Measurements from ENCODE around the gene DCTN4.
"Not testable (repeated sequence)": the region's sequence is repeated elsewhere in the genome, so short reads cannot be mapped to it uniquely, and the experiment has no call there.

Gene DCTN4

DNA sequence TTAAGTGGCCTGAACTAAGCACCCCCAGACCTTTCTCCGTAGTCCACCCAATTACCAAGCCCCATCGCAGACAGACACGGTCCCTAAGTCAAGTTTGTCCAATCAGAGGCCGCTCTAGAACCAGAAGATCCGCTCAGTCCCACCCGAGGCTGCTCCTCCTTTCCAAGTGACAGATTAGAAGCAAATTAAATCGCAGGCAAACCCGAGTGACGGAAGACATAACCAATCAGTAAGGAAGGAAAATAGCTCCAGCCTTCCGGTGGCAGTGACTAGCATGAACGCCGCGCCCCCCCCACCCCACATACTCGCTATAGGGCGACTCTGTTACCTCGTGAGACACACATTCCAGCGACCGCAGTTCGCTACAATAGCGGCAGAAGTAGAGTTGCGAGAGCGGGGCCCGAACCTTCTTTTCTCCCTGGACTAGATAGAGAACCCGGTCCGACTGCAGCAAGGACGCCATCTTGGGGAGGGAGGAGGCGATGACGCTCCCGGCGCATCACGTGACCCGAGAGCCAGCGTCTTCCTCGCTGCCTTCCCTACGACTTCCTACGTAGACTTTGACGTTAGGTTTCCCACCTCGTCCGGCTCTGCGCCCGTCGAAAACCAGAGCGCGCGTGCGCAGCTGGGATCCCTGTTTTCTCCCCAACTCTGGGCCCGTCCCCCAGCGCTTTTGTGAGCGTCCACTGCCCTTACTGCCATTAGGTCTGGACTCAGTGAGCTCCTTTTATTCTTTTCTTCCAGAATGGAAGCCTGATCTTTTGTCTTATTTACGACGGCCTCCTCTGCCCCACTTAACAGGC lies at the start of gene DCTN4:
Gene DCTN4, minus strand, starts transcription at position 487 of the 803 bp plus-strand sequence. Its CDS starts 24 bp downstream, at position 463.
- peak; percentile 88 for DNase-seq

DNA sequence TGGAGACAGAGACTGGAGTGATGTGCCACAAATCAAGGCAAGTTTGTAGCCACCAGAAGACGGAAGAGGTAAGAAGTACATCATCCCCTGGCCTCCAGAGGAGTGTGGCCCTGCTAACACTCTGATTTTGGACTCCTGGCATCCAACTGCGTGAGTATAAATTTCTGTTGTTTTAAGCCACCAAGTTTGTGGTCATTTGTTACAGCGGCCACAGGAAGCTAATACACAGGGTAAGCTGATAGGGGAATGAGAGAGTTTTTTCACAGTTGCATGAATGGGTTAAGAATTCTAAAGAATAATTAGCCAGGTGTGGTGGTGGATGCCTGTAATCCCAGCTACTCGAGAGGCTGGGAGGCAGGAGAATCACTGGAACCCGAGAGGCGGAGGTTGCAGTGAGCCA lies 45.6 kb upstream of the DCTN4 start:
- DNase-seq, result no peak

DNA sequence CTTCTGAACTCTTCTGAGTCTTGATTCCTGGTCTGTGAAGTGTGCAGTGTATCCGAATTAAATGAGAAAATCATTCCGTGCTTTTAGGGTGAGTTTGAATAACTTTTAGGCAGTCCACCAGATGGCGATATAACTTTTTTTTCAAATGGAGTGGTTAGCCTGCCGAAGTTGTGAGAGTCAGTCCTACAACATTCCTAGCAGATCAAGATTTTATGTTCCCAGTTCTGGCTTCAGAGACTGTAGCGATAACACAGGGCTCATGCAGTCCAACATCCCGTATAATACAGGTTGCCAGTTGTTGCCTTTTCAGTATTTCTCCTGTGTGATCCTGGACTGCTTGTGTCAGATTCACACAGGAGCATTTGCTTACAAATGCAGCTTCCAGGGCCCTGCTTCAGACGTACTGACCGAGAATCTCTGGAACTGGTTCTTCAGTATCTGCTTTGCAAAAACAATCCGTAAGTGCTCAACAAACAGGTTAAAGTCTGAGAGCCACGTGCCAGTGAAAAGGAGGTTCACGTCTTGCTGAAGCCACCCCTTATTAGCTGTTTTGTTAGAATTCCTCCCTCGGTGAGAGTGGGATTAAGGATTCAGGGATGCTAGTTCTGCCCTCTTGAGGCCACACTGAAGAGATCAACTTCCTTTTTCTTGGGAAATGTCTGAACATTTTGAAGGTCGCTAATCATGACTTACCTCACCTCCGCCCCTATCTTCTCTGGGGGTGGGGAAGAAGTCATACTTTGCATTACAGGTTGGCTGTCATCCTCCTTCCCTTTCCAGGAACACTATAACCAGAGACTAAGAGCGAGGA lies 42.5 kb upstream of the DCTN4 start:
- DNase-seq, result peak; percentile 1

DNA sequence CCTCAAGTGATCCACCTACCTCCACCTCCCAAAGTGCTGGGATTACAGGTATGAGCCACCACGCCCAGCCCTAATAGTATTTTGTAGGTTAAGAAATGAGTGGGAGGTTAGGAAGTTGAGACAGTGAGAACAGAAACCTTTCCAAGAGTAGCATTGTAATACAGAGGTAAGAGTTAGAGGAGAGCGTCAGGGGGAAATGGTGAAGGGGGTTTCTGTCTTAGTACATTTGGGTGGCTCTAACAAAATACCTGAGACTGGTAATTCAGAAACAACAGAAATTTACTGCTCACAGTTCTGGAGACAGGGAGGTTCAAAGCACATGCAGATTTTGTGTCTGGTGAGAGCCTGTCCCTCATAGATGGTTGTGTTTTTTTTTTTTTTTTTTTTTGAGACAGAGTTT lies 38.6 kb upstream of the DCTN4 start:
- no peak for DNase-seq

DNA sequence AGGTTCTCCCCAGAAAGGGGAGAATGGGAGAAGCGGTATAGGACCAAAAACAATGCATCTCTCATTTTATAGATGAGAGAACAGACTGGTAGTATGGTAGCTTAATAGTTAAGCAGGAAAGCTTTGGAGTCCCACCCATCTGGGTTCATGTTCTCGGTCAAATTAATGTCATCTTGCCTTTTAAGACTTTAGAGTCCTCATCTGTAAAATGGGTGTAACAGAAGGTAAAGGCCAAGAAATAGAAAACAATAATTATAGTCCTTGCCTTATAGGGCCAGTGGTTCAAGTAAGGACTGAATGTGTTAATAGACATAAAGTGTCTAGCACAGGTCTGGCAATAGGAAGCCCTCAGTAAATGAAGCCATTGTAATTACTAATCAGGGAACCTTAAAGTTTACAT lies 36.1 kb upstream of the DCTN4 start:
- DNase-seq, result no peak

DNA sequence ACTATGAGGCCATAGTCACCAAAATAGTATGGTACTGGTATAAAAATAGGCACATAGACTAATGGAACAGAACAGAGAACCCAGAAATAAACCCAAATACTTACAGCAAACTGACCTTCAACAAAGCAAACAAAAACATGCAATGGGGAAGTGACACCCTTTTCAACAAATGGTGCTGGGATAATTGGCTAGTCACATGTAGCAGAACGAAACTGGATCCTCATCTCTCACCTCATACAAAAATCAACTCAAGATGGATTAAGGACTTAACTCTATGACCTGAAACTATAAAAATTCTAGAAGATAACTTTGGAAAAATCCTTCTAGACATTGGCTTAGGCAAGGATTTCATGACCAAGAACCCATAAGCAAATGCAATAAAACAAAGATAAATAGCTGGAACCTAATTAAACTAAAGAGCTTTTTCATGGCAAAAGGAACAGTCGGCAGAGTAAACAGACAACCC lies 34.6 kb upstream of the DCTN4 start:
- not testable (repeated sequence) for DNase-seq

DNA sequence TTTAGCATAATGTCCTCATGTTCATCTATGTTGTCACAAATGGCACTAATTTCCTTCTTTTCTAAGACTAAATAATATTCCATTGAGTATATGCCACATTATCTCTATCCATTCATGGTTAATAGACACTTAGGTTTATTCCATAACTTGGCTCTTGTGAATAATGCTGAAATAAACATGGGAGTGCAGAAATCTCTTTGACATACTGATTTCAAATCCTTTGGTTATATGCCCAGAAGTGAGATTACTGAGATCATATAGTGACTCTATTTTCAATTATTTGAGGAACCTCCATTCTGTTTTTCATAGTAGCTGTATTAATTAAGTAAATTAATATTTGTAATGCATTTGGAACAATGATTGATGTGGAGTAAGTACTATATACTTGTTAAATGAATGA lies 32.7 kb upstream of the DCTN4 start:
- DNase-seq, result no peak

DNA sequence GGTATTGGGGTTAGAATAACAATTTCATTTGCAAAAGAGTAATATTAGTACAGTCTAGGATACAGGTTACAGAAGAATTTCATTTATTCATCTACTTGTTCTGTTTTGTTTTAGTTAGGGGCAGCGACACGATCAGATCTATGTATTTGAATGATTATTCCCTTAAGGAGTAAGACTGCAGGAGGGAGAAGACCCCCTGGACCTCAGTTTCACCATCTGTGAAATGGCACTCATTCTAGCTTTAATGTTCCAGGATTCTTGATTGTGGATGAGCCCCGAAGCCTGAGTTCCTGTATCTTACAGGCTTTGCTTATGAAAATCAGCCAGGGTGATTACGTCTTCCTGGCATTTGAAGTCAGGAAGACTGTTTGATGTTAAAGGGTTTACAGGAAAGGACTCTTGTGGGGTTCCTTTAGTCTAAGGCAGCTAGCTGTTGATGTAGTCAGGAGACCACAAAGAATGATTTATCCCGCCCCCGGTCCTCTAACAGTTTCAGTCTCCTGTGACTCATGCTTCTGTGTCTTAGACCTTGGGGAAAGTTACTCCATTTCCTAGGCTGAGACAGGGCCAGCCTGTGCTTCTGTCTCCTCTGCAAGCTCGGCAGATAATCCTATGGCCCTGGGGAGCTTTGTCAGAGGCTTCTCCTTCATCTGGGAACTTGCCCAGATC lies 31.3 kb upstream of the DCTN4 start:
- no peak for DNase-seq

DNA sequence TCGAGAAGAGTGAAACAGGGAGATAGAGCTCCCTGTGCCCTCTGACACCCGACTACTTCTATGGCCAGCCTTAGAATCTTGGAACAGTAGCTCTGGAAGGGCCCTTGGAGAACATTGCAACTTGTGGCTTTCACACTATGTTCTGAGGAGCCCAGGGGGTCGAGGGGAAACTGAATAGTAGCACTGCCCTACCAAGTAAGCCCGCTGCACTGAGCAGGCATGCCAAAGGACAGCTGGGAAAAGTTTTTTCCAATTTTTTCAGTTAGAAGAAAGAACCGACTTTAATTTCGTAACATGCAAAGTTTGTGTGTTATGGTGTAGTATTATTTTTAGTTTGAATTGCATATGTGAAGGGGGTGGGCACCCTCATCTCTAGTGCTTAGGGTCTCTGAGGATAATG lies 30.6 kb upstream of the DCTN4 start:
- DNase-seq, result no peak

DNA sequence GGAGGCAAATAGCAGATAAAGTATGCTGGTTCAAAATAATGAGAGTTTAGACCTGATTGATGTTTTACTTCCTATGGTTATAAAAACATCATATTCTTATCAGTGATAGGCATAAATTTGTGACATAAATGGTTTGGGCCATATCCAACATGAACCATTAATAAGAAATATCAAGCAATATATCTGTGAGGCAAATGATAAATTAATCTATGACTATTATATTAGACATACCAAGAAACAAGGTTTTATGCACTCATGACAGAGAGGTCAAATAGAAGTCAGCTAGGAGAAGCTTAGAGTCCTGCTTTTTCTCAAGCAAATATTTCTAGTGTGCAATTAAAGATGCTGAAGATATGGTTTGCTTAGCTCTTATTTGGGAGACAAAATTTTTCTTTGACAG lies 30.2 kb upstream of the DCTN4 start:
- no peak for DNase-seq

DNA sequence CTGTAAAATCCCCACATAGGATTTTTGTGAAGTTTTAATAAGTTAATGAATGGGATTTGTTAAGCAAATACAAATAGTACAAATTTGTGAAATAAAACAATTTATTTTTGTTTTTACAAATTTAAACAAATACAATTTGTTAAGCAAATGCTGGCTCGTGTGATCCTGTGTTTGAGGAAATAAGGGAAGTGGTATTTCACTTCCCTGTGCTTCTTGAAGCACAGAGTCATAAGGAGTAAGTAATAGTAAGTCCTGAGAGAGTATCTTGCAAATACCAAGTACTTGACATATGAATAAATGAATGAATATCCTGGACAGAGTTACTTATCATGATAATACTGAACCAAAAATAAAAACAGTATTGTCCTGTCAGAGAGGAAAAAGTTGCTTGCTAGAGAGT lies 28.8 kb upstream of the DCTN4 start:
- DNase-seq, result no peak

DNA sequence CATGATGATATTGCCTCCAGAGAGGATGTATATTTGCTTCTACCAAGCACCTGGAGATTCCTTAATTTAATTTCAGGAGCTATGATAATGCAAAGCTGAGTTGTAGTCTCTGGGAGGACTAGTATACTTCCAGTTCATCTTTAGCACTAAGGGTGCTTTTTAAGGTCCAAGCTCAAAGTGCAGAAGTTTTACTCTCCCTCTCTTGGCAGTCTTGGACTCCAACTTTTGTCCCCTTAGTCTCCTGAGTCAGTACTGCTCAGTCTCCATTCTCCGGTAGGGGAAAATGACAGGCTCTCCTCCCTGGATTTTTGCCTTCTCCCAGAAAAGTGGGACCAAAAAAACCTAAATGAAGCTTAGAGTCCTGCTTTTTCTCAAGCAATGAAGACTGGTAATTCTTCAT lies 28.1 kb upstream of the DCTN4 start:
- DNase-seq, result no peak

DNA sequence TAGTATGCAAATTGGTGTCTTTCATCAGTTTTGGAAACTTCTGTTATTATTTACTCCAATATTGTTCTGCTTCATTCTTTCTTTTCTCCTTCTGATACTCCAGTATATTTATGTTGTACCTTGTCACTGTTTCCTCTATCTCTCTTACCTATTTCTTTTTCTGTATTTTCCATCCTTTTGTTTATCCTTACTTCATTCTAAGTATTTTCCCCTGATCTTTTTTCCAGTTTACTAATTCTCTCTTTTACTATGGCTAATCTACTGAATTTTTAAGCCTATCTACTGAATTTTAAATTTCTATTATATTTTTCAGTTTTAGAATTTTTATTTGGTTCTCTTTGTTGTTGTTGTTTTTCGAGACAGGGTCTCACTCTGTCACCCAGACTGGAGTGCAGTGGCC lies 27.1 kb upstream of the DCTN4 start:
- no peak for DNase-seq

DNA sequence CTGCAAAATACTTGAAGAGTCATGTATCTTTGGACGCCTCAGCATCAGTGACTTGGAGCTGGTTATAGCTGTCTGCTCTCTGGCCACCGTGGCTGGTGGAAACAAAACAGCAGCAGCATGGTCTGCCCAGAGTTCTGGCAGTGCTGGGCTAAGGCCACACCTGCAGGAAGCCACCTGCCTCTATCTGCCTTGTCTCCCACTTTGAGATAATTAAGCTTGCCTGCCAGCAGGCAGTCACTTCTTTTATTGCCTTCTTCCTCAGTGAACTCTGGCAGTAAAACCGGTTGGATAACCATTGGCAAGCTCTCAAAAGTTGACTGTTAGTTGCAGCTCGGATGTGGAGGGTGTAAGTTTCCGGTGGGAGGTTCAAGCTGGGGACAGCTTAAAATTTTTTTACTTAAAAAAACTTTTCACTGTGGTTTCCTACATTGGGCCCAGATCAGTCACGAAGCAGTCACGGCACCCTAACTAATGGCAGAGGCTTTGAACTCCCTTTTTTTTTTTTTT lies 24.7 kb upstream of the DCTN4 start:
- DNase-seq, result peak; percentile 59

DNA sequence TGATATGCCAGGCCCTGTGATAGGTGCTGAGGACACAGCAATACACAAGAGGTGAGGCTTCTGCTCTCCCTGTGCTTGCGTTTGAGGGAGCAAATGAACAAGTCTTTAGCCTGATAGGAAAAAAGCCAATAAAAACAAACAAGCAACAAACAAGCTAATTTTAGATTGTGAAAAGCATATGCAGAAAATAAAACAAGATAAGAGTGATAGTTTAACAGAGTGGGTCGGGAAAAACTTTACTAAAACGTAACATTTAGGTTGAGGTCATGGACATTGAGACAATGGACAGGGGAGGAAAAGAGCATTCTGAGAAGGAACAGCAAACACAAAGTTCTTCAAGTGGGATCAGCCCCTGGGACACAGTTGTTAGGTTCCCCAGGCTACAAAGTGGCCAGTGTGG lies 24.0 kb upstream of the DCTN4 start:
- DNase-seq, result no peak

DNA sequence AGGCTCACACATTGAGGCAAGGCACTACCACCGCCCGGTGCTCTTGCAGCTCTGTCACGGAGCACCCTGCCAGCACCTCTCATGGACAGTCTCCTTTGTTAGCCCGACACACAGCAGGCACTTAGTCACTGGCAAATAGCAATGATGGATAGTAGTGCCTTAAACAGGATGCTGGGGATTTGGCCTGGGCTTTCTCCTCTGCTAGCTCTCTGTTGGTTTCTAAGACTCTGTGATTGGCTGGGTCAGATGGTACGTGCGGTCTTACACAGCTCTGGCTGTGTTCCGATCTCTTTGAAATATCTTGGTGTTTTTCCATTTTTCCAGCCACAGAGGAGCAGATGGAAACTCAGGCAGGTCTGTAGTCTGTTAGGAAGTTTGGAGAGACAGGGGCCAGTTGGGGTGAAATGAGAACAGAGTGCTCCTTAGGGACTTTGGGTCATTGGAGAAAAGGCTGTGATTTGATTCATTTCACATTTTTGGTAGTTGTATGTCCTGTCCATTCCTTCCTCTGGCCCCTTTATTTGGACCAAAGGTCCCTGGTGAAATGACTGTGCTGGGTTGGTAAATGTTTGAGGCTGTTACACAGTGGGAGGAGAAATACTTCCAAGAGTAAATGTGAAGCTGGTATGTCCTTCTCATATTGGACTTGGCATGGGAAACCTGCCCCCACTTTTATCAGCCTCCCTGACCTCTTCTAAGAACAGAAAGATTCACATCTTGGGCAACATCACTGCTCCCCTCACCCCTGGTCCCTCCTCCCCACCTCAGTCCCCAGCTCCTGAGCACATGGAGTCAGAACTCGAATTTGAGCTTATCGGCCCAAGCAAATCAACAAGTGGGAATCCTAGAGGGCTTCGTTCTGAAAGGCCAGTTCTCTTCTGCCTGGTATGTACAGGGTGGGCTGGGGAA lies 23.1 kb upstream of the DCTN4 start:
- DNase-seq, result no peak

DNA sequence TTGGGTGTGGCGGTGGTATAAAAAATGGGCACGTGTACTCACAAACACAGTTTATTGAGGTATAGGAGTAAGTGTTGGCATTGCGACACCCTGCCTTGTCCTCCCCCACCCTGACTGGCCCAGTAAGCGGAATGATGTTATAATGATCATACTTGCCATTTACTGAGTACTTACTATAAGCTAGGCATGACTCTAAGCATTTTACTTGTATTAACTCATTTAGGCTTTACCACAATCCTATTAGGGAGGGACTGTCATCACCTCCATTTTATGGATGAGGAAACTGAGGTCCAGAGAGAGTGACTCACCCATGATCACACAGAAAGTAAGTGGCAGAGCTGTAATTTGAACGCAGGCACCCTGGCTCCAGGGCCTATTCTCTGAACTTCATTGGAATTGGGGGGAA lies 22.0 kb upstream of the DCTN4 start:
- DNase-seq, result no peak

DNA sequence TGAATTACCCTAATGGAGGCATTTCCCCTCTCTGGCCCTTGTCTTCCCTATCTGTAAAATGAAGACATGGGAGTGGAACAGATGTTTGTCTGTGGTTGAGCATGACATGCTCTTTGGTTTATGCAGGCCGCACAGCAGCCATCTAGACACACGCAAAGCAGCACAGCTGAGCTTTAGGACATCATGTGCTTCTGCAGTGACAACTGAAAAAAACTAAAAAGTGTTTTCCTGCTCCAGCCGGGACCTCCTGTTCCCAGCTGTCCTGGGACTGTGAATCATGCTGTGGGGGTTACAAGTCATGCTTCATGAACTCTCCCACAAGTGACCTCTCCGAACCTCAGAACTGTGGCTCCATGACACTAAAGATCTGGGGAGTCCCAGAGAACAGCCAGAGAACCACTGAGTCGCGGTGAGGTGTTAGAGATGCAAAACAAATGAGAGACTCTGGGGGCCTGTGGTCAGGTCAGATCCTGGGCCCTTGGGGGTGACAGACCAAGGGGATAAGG lies 21.4 kb upstream of the DCTN4 start:
- DNase-seq, result no peak

DNA sequence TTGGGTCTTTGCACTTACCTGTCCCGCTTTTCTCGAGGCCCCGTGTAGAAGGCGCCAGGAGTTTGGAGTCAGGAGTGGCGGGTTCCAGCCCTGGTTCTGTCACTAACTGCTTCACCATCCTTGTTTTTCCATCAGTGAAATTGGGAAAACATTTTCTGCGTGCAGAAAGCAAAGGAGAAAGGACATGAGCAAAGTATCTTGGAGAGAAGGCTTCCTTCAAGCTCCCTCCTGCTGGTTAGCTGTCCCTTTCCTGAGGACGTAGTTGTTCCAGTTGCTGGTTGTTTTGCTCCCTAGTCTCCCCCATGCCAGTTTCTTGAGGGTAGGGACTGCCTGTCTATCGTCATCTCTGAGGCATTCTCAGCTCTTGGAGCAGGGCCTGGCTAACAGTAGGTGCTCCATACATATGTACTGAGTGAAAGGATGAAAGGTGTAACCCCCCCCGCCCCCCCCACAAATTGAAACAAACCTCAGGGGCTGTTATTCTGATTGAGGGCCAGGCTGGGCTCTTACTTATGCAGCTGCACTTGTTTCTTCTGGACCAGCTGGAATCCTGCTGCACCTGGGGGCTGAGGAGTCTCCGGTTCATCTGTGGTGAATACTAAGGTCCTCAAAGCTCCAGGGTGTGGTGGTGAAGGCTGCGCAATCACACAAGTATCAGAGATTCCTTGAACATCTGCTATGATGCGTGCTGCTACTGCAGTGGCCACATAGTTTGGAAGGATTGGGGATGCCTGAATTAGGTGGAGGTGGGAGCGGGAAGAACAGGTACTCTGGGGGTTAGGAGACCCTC lies 20.8 kb upstream of the DCTN4 start:
- no peak for DNase-seq

DNA sequence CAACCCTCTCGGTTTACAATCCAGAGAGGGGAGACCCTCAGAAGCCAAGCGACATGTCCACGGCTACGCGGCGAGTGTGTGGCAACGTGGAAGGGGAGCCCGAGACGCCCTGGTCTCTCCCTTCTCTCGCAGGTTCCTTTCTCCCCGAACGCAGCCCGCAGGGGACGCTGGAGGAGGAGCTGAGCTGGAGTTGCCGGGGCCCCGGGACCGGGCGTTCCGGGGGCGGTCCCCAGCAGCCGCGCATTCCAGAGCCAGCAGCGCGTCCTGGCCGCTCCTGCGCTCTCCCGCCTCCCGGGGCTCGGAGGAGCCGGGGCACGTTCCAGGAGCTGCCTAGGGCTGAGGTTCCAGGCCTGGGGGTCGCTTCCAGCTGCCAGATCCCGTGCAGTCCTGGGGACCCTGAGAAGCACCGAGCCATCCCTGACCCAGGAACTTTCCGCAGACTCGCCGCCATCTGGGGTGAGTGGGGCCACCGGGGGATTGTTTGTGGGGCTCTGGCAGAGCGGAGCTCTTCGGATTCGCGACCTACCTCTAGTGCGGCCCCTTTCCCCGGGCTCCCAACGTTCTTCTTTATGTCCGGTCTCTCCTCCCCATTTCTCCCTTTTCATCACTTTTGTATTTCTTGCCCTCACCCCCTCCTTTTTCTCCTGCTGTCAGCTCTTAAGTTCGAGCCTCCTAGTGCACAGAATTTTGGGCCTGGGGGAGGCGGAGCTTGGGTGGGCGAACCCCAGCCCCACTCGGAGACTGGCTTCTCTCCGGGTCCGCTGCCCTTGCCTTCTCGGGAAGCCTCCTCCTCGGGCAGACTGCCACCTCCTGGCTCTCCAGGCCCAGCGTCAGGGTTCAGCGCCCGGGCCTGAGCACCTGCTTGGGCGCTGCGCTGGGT lies 19.9 kb upstream of the DCTN4 start, which contains the start of gene SMIM3:
Gene SMIM3, plus strand, starts transcription at position 241 of the 880 bp plus-strand sequence. CDS start 16,684 bp downstream, outside the sequence.
- no peak for DNase-seq
